GM18861 (cell line): ENCODE measurements around the gene GRID2.

ENCODE experiments used
- ATAC-seq: cut with Tn5 transposase; IDR thresholded peaks from one replicate; pipeline ENCODE4 v1.9.1; 2021; ENCODE audit not compliant: unreplicated experiment

GRID2 gene

DNA sequence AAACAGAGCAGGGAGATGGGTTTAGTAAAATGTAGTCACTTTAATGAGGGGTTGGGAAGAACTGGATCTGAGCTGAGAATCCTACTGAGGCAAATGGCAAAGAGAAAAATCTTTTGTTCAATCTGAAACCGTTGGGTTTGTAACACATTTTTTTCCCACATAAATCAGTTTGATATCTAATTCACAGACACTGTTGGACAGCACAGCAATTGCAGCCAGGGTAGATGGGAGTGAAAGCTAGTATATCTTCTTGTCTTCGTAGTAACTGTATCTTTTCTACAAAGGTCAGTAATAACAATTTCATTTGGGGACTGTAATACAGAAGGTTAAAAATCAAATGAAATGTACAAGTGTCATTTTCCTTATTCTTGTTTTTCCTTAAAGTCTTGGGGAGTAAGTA is 875.3 kb downstream of the GRID2 start:
- ATAC-seq = no peak

DNA sequence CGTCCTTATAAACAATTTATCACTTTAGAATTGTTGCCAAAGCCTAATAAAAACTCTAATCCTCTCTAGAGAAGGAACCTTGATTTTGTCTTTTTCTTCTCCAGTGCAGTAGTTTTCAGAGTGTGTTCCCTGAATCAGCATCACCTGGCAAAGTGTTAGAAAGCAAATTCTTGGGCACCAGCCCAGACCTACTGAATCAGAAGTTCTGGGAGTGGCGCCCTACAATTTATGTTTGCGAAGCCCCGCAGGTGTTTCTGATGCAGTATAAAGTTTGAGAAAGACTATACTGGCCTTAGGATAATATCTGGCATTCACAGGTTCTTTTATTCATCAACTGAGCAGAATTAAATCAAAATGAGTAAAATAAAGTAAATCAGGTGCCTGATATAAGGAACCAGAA is 879.0 kb downstream of the GRID2 start:
- no peak for ATAC-seq

DNA sequence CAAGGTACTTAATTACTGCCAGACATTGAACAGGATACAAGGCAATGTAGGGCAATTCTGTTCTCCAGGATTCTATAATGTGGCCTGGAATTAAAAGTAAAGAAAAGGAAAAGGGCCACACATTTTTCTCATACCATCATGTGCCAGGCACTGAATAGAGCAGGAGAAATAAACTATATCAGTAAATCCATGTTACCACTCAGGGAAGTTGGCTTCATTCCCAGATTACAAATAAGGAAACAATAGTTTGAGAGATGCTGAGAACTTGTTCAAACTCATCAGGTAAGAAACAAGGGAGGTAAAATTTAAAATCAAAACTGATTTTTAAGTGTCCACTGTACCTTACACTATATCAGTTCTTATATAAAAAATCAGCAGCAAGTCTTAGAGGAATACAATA is 879.8 kb downstream of the GRID2 start:
- no peak for ATAC-seq

DNA sequence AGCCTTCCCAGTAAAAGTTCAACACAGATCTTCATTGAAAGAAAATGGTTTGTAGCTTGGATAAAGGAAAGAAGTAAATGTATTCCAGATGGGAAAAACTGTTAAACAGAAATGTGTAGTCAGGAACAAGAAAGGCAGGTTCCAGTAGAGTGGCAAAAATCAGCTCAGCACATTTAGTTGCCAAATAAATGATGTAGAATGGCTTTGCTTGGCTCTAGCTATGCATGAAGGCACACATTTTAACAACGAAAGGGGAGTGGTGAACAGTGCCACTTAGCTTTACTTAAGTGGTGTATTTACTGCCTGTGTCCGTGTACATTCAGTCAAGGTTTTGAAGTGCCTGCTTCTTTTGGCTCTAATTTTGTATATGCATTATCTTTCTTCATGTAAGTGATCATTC is 880.3 kb downstream of the GRID2 start:
- ATAC-seq = no peak

DNA sequence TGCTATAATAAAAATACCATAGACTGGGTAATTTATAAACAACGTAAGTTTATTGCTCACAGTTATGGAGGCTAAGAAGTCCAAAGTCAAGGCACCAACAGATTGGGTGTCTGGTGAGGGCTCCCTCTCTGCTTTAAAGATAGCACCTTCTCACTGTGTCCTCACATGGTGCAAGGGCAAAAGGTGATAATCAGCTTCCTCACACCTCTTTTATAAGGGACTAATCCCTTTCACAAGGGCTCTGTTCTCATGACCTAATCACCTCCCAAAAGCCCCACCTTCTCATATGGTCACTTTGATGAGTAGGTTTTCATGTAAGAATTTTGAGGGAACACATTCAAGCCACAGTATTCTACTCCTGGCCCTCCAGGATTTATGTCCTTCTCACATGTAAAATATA is 883.1 kb downstream of the GRID2 start:
- ATAC-seq = no peak

DNA sequence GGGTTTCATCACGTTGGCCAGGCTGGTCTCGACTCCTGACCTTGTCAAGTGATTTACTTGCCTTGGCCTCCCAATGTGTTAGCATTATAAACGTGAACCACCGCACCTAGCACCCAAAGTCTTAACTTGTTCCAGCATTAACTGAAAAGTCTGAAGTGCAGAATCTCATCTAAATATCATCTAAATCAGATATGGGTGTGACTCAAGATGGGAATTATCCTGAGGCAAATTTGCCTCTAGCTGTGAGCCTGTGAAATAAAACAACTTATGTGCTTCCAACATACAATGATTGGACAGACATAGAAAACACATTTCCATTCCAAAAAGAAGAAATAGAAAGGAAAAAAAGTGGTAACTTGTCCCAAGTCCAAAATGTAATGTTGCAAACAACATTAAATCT is 883.7 kb downstream of the GRID2 start:
- ATAC-seq = no peak

DNA sequence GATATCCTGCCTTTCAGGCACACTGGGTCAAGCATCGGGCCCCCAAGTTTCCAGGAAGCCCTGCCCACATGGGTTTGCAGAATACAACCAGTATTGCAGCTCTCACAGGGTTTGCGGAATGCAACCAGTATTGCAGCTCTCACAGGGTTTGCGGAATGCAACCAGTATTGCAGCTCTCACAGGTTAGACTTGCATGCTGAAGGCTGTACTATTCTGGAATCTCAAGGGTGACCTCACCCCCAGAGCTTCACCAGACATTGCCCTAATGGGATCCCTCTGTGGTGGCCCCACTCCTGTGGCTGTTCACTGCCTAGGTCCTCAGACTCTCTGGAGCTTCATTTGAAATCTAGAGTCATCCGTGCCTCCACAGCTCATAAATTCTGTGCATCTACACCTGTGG is 884.1 kb downstream of the GRID2 start:
- no peak for ATAC-seq

DNA sequence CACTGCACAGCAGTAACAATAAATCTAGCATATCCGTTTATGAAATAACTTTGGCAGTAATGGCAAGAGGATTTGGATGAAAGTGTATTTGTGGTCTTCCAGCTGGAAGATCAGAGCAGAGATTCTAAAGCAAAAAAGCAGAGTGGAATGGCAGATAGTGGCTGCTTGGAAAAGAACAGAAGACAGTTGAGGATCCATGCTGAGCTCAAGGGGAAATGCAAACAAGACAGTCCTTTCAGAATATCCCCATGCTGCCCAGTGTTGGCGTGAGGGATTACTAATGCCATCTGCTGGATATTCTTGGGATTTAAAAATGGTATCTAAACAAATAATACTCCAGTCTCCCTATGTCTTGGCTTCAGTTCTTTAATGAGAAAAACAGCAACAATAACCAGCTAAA is 895.7 kb downstream of the GRID2 start:
- ATAC-seq = no peak

DNA sequence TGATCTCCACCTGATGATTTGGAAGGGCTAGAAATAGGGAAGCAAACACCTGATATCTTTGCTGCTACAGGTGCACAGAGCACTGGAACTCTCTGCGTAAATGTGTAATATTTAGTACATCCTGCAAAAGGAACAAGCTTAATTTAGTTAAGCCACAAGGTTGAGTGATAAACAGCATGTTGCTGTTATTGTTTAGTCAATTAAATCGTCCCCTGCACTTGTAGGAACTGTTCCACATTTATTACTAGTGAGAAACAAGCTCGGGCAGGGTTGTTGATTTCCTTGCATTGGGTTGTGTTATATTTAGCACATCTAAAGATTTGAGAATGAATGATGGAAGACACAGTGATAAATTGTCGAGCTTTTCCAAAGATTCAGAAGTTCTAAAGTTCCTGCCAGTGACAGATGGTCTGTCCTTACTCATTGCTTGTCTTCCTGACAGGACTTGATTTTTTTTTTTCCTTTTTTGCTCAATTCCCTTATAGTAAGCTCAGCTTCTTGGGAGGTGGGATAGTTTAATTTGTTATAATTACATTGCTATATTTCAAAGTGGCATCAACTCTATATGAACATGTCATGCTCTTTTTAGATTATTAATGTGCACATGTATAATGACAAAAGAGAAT is 897.8 kb downstream of the GRID2 start:
- no peak for ATAC-seq

DNA sequence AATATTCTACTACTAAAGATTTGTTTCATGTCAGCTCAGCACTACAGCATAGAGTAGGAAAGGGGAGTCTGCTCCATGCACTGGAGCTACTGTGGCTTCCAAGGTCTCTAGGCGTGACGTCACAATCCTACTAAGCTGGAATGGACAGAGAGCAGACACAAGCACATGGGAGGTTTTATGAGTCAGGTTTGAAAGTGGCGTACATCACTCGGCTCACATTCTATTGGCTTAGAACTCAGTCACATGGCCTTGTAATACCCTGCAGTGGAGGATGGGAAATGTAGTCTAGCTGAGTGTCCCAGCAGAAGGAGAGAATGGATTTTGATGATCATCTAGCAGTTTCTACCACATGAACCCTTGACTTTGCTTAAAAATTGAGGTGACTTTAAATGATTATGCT is 899.9 kb downstream of the GRID2 start:
- no peak for ATAC-seq

DNA sequence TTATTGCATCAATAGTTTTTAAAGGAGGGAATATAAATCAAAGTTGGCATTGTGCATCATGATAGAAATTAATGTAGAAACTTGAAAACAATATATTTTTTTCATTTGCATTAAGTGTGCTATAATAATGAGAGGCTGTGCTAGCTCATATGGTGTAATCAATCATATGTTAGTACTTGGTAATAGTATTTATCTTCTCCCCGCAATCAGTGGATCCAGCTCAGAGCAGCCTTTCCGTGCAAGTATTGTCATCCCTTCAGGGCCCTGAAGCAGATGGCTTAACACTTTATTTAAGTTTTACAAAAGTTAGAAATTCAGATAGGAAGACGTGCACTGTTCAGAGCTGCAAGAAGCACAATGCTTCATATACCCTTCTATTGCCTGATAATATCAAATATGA is 908.5 kb downstream of the GRID2 start:
- ATAC-seq = no peak

DNA sequence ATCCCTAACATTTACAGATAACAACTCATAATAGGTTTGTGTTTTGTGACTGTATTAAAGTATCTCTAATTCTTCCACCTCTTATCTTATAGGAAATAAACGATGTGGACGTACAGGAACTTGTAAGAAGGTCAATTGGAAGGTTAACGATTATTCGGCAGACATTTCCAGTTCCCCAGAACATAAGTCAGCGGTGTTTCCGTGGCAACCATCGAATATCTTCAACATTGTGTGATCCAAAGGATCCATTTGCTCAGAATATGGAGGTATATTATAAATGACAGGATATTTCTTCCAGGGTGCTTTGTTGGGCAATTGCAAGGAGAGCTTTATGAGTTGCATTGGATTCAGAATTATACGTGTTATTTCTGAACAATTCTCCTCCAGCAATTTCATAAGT is 912.9 kb downstream of the GRID2 start:
- no peak for ATAC-seq

DNA sequence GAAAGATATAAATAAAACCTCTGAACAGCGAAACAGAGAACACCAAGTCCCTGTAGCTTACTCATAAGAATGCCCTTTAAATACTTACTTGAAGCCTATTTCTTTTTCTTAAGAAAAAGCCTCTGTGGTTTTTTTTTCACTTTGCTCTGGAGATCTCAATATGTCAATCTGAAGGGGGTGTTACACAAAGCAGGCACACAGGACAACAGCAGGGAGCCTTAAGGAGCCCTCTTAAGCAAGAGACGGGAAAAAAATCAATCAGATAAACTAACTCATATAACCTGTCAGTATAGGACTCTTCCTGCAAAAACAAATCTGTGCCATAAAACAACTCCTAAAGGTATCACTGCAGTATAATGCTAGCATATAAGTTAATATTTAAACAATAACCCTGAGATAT is 913.7 kb downstream of the GRID2 start:
- ATAC-seq = no peak

DNA sequence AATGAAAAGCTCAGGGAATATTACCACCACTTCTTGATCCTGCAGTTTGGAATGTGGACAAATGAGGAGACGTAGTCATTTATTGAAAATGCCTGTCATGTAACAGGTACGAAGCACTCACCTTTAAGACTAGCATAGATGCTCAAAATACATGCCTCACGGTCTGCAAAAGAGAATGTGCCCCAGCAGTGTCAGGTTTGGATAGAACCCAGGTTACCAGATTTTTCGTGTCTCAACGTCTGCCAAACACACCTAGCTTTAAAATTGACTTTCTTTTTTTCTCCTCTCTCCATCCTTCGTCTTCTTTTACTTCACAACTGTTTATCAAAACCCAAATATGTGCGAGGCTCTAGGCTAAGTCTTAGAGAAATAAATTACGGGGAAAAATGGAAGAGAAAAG is 918.0 kb downstream of the GRID2 start:
- ATAC-seq = no peak

DNA sequence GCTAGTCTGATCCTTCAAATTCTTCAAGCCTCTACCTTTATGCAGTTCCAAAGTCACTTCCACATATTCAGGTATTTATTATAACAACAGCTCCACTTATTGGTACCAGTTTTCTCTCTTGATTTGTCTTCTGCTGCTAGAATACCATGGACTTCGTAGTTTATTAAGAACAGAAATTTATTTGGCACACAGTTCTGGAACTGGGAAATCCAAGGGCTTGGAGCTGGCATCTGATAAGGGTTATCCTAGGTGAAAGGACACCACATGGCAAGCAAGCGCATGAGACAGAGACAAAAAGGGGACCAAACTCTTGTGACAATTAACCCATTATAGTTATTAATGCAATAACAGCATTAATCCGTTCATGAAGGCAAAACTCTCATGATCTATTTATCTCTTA is 924.3 kb downstream of the GRID2 start:
- no peak for ATAC-seq

DNA sequence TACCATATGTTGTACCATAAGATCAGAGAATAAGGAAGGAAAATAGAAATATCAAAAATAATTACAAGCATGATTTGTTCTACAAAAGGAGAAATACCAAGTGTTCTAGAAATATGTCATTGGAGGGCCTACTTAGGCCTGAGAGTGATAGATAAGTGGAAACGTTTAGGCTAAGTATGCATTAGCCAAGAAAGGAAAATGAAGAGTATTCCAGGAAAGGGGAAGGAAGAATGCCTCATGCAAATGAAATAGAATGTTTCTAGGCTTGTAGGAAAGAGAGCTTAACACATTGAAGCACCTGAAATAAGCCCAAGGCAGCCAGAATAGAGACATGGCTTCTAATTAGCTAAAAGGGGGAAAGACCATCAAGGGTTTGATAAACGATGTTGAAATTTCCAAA is 929.1 kb downstream of the GRID2 start:
- ATAC-seq = no peak

DNA sequence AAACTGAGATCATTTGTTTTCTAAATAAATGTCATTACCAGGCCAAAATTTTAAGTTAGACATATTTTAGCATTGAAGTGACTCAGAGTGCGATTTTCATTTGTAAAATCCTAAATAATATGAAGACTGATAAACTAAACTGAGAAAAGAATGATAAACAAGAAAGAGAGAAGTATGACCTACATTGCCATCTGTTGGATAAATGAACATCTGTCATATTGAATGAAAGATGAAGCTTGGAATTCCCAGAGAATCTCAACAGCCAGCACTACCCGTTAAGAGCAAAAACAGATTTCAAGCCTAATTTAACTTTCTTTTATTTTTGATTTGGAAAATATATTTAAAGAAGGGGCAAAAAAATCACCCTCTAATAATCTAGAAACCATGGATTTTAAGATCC is 933.8 kb downstream of the GRID2 start:
- no peak for ATAC-seq

DNA sequence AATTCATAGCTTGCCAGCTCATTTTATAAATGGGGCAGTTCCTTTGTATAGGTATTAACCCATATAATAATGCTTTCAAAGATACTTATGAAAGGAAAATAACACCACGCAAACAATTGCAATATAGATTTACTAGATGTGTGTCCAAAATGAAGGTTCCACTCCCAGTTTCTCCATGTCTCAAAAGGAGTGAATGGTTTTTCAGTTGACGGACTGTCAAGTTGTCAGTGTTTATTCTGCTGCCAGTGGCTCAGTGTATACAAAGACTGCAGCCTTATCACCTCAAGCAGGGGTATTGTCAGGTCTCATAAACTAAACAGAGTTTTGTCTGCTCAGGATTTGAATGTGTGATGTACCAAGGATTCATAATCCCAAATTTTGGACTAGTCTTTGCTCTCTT is 939.5 kb downstream of the GRID2 start:
- no peak for ATAC-seq

DNA sequence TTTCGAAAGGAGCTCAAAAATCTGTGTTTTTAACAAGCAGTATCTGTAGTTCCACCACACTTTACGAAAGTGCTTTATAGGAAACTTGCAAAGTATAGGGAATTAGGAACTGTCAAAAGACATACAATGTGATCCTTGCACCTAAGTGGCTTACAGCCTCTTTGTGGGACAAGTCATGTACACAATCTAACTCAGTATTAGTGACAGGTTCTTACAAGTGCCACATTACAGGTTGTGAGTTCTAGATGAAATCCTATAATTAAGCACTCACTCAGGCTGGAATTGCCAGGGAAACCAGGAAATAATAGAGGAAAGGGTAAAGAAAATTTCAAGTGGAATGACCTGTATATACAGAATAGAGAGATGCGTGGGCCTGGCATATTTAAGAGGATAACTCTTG is 957.4 kb downstream of the GRID2 start:
- no peak for ATAC-seq

DNA sequence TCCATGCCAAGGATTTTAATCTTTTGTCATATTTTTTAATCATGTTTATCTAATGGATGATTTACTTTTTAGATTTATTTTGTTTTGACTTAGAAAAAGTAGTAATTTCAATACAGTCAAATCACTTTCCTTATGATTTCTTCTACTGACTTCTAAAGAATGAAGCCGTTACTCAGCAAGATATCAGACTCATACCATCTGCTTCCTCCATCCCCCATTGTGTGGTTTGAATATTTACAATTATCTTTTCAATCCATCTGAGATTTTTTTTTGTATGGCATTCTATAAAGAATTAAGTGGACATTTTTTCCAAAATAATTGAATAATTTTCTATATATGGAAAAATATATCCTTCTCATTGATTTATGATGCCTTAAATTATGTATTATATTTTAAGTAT is 959.4 kb downstream of the GRID2 start:
- no peak for ATAC-seq

DNA sequence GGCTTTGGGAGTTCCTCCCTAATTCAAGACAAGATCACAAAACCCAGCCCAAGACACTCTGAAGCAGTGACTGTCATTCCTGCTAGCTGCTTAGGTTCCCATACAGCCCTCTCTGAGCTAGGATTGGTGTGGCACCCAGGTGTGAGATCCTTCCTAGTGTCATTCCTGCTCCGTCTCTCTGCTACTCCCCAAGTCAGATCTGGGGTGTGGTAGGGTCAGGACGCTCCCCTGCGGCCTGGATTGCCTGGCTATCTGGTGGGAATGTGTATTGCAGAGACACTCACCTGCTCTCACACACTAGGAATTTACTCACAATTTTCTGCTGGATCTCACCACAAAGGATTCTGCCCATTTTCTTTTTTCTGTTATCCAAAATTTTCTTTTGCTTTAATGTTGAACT is 964.0 kb downstream of the GRID2 start:
- no peak for ATAC-seq

DNA sequence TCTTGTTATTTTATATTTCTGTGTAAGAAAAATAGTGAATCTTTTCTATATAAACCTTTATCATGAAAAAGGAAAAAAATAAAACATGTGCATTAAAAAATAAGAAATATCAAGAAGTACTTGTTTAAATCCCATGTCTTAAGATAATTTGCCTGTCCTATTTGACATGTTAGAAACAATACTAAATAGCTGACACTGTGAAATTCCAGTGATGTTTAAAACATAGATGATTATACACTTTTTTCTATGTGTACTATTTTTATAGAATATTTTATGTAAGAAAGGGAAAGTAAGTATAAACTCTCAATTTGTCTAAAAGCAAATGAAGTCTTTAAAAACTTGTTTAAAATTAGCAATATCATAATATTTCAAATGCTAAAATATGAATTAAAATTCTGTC is 981.6 kb downstream of the GRID2 start:
- no peak for ATAC-seq

DNA sequence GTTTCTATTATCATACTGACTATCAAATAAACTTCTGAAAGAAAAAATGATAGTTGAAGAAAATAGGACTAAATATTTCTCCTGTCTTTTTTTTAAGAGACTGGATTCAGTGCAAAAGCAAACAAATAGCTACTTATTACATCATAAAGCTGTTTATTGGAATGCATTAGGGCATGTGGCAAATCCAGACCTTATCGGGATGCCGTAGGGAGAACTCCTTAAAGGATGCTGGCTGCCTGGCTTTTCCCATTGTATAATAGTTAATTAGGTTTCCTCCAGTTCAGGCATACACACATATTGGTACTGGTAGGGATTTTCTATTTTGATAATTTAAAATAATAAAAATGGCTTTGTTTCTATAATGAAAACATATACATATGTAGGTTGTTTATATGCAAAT is 985.5 kb downstream of the GRID2 start:
- no peak for ATAC-seq

DNA sequence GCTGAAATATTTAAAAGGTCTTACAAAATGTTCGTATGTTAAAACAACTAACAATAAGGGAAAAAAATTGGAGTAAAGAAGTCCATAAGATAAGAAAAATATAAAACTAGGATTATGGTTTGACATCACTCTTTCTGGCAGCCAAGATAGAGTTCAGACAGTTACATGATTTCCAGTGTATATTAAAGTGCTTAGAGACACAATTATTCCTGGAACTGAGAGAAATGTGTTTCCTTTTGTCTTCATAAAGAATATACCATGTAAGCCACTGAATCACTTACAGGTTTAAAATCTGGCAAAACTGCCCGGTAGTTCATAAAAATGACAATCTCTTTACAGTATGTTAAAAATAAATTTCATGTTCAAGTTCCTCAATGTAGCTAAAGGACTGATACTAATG is 986.1 kb downstream of the GRID2 start:
- no peak for ATAC-seq
